Right ventricle myocardium inferior (tissue), 1 donor: ENCODE results near the gene RAD52. TPM values are rescaled to one million over a fixed set of nuclear protein-coding genes. Genes with fewer than 3 reads are reported as not detected.
"Not testable (repeated sequence)": the region's sequence is repeated elsewhere in the genome, so short reads cannot be mapped to it uniquely, and the experiment has no call there.

Source experiments
- ATAC-seq: fragments of 200-7000 bp; cut with Tn5 transposase; one replicate; pipeline ENCODE4 v1.9.1; 2020; ENCODE audit warnings: mild to moderate bottlenecking, moderate library complexity
- DNase-seq: peaks from one replicate; pipeline ENCODE4 v3.0.0; 2021; ENCODE audit errors: missing footprints
- intact Hi-C: fragments of 100-400 bp; cut with DNase I; formaldehyde crosslinking; loops from one replicate; pipeline ENCODE4 v1.11.0; 2022
- total RNA-seq: library from RNA; stranded (reverse); fragmentation: NEBNext Ultra II Directional; extraction: Animal tissue kit (Norgen Biotek cat#: 25700); gene quantifications from one replicate; pipeline ENCODE4 v1.2.1, GENCODE V29; 2021
- donor health status: DM: no; HTN: yes; CAD: no; lungs with severe emphysema.

Gene RAD52
- total RNA-seq, 1 donor from 2014 or later: 7.1 TPM

GRCh38 chr12:971991-972390 is 22.5 kb upstream of the RAD52 start:
- ATAC-seq (no peak), DNase-seq (no peak)
- intact Hi-C loops: no loop called here

- intact Hi-C loops: no loop called here
- DNase-seq (no peak), ATAC-seq (no peak)
Measured at GRCh38 chr12:969821-970220, 20.3 kb upstream of the RAD52 start.

- ATAC-seq (no peak), DNase-seq (no peak)
- intact Hi-C loops: no loop called here
Measured at GRCh38 chr12:968545-968944, 19.1 kb upstream of the RAD52 start.

- ATAC-seq (no peak), DNase-seq (no peak)
- intact Hi-C loops: no loop called here
Measured at GRCh38 chr12:967641-968040, 18.1 kb upstream of the RAD52 start.

GRCh38 chr12:966724-967123 is 17.2 kb upstream of the RAD52 start:
- no peak for ATAC-seq
- intact Hi-C loops: no loop called here
- DNase-seq: no peak

- intact Hi-C loops: loop anchor here (10.0 kb wide), 1 partner anchor 136 kb away; no protein-coding TSS in a partner anchor
- ATAC-seq: no peak
- no peak for DNase-seq
Measured at GRCh38 chr12:958588-959123, 9.2 kb upstream of the RAD52 start.

- ATAC-seq: no peak
Measured at GRCh38 chr12:955939-956338, 6.4 kb upstream of the RAD52 start.

GRCh38 chr12:954741-955140 is 5.2 kb upstream of the RAD52 start:
- ATAC-seq: no peak
- intact Hi-C loops: loop anchor here (10.0 kb wide), 1 partner anchor 140 kb away; no protein-coding TSS in a partner anchor
- DNase-seq: no peak

More at GRCh38 chr12:955939-956338, 6.4 kb upstream of the RAD52 start:
- no peak for DNase-seq
- intact Hi-C loops: loop anchor here (10.0 kb wide), 1 partner anchor 139 kb away; no protein-coding TSS in a partner anchor

GRCh38 chr12:953776-954175 is 4.3 kb upstream of the RAD52 start:
- intact Hi-C loops: loop anchor here (10.0 kb wide), 1 partner anchor 141 kb away; no protein-coding TSS in a partner anchor
- ATAC-seq (no peak), DNase-seq (no peak)

- DNase-seq (no peak), ATAC-seq (no peak)
- intact Hi-C loops: loop anchor here (10.0 kb wide), 1 partner anchor 144 kb away; no protein-coding TSS in a partner anchor
Measured at GRCh38 chr12:951176-951575, 1.7 kb upstream of the RAD52 start.

GRCh38 chr12:948238-948637 is 1.3 kb downstream of the RAD52 start:
- ATAC-seq: no peak
- intact Hi-C loops: loop anchor here (5.0 kb wide), 2 partner anchors 131 to 196 kb away; partner anchors contain the start of gene WNK1

GRCh38 chr12:946631-947030 is 2.9 kb downstream of the RAD52 start:
- ATAC-seq: no peak
- no peak for DNase-seq
- intact Hi-C loops: loop anchor here (5.0 kb wide), 2 partner anchors 129 to 194 kb away; partner anchors contain the start of gene WNK1

More at GRCh38 chr12:948238-948637, 1.3 kb downstream of the RAD52 start:
- no peak for DNase-seq

GRCh38 chr12:946212-946611 is 3.3 kb downstream of the RAD52 start:
- no peak for ATAC-seq

GRCh38 chr12:944211-944610 is 5.3 kb downstream of the RAD52 start:
- ATAC-seq (no peak), DNase-seq (no peak)

More at GRCh38 chr12:946212-946611, 3.3 kb downstream of the RAD52 start:
- intact Hi-C loops: loop anchor here (5.0 kb wide), 2 partner anchors 129 to 194 kb away; partner anchors contain the start of gene WNK1
- no peak for DNase-seq

GRCh38 chr12:943051-943450 is 6.4 kb downstream of the RAD52 start:
- intact Hi-C loops: no loop called here
- no peak for DNase-seq
- peak; percentile 93 for ATAC-seq

More at GRCh38 chr12:944211-944610, 5.3 kb downstream of the RAD52 start:
- intact Hi-C loops: no loop called here

GRCh38 chr12:938810-939209 is 10.7 kb downstream of the RAD52 start:
- DNase-seq: no peak
- intact Hi-C loops: no loop called here
- no peak for ATAC-seq

GRCh38 chr12:936377-937345 is 12.8 kb downstream of the RAD52 start:
- ATAC-seq (no peak), DNase-seq (no peak)
- intact Hi-C loops: no loop called here

GRCh38 chr12:935891-936290 is 13.6 kb downstream of the RAD52 start:
- DNase-seq, intact Hi-C loops, ATAC-seq: not testable (repeated sequence)

- intact Hi-C loops: no loop called here
- no peak for ATAC-seq
- DNase-seq: no peak
Measured at GRCh38 chr12:931591-931990, 17.9 kb downstream of the RAD52 start.
